Measurements from ENCODE around the gene ZNF799.
A peak's percentile ranks its signal among the peaks of the same experiment; 100 is the strongest.
"Not testable (repeated sequence)": the region's sequence is repeated elsewhere in the genome, so short reads cannot be mapped to it uniquely, and the experiment has no call there.

Gene ZNF799

GRCh38 chr19:12400633-12401502, at the start of gene ZNF799:
ZNF799 (minus strand) TSS chr19:12401271; CDS start chr19:12401070, 201 bp downstream.
- DNase-seq (ENCODE audit: low spot score), result peak; percentile 88
- in situ Hi-C loops (cut with MboI; ENCODE audit: low sequenced_read_pairs, unreplicated experiment), result no loop called here
- TF ChIP-seq CTCF (IDR thresholded peaks at IDR 0.05; ENCODE audit: borderline replicate concordance, control extremely low read depth, extremely low read depth, insufficient read depth, missing control alignments), result no peak

GRCh38 chr19:12450844-12451243, 49.8 kb upstream of the ZNF799 start:
- DNase-seq (ENCODE audit: low spot score), result no peak
- in situ Hi-C loops (cut with MboI; ENCODE audit: low sequenced_read_pairs, unreplicated experiment), result no loop called here
- no peak for TF ChIP-seq CTCF (IDR thresholded peaks at IDR 0.05; ENCODE audit: borderline replicate concordance, control extremely low read depth, extremely low read depth, insufficient read depth, missing control alignments)

GRCh38 chr19:12448808-12449207, 47.7 kb upstream of the ZNF799 start:
- in situ Hi-C loops (cut with MboI; ENCODE audit: low sequenced_read_pairs, unreplicated experiment), result no loop called here
- TF ChIP-seq CTCF (IDR thresholded peaks at IDR 0.05; ENCODE audit: borderline replicate concordance, control extremely low read depth, extremely low read depth, insufficient read depth, missing control alignments), result no peak
- DNase-seq (ENCODE audit: low spot score), result no peak

- peak; percentile 88 for DNase-seq (ENCODE audit: low spot score)
- in situ Hi-C loops (cut with MboI; ENCODE audit: low sequenced_read_pairs, unreplicated experiment), result no loop called here
- no peak for TF ChIP-seq CTCF (IDR thresholded peaks at IDR 0.05; ENCODE audit: borderline replicate concordance, control extremely low read depth, extremely low read depth, insufficient read depth, missing control alignments)
Measured at GRCh38 chr19:12440541-12441316, 39.7 kb upstream of the ZNF799 start, which contains the start of gene ZNF443. ZNF443 (minus strand) TSS chr19:12441021; CDS start chr19:12440914, 107 bp downstream.

GRCh38 chr19:12439686-12440540, 38.8 kb upstream of the ZNF799 start:
- DNase-seq (ENCODE audit: low spot score); in situ Hi-C loops (cut with MboI; ENCODE audit: low sequenced_read_pairs, unreplicated experiment): not testable (repeated sequence)

- in situ Hi-C loops (cut with MboI; ENCODE audit: low sequenced_read_pairs, unreplicated experiment); DNase-seq (ENCODE audit: low spot score): not testable (repeated sequence)
Measured at GRCh38 chr19:12430726-12431299, 29.7 kb upstream of the ZNF799 start.

GRCh38 chr19:12425888-12426274, 24.8 kb upstream of the ZNF799 start:
- DNase-seq (ENCODE audit: low spot score), result no peak
- no peak for TF ChIP-seq CTCF (IDR thresholded peaks at IDR 0.05; ENCODE audit: borderline replicate concordance, control extremely low read depth, extremely low read depth, insufficient read depth, missing control alignments)
- in situ Hi-C loops (cut with MboI; ENCODE audit: low sequenced_read_pairs, unreplicated experiment), result no loop called here
